Esophagus muscularis mucosa (tissue), 4 donors: ENCODE data around the gene GAGE1. TPM values are rescaled to one million over a fixed set of nuclear protein-coding genes. Genes with fewer than 3 reads are reported as not detected.
A peak's percentile ranks its signal among the peaks of the same experiment; 100 is the strongest.

Source experiments
- DNase-seq: peaks from one replicate; pipeline ENCODE4 v3.0.0-alpha.2; 2017; ENCODE audit errors: extremely low spot score
- H3K27ac ChIP-seq, 4 donors: fragments of 200-600 bp; sonication (generic); replicated peaks in 1 of 4; 1 replicate in 3 of 4; 2 replicates in 1 of 4; pipeline ENCODE4 v1.5.1; 2016 to 2019; ENCODE audit warnings: mild to moderate bottlenecking in 1 of 4
- H3K27me3 ChIP-seq, 4 donors: fragments of 200-600 bp; sonication (generic); one replicate each; pipeline versions ENCODE4 v1.5.1 to v1.6.0; 2016 to 2019
- H3K36me3 ChIP-seq, 4 donors: fragments of 200-600 bp; sonication (generic); one replicate each; pipeline ENCODE4 v1.5.1; 2016 to 2019
- H3K4me1 ChIP-seq, 4 donors: fragments of 200-600 bp; sonication (generic); one replicate each; pipeline ENCODE4 v1.5.1; 2016 to 2019
- H3K4me3 ChIP-seq, 4 donors: fragments of 200-600 bp; sonication (generic); 1 replicate in 2 of 4; 2 replicates in 2 of 4; pipeline ENCODE4 v1.5.1; 2016 to 2019; ENCODE audit warnings: mild to moderate bottlenecking in 4 of 4, moderate library complexity in 1 of 4
- H3K9me3 ChIP-seq, 4 donors: fragments of 200-600 bp; sonication (generic); 1 replicate in 3 of 4; 2 replicates in 1 of 4; pipeline ENCODE4 v1.5.1; 2016 to 2019
- CTCF ChIP-seq, 3 experiments: fragments of 200-600 bp in 2 of 3; fragments of 450-650 bp in 1 of 3; sonication (generic) in 2 of 3; IDR thresholded peaks; one replicate each; pipeline ENCODE4 v1.5.1; 2017 to 2019; ENCODE audit warnings: antibody characterized with exemption in 3 of 3, mild to moderate bottlenecking in 2 of 3, moderate library complexity in 1 of 3
- EP300 ChIP-seq: sonication (generic); formaldehyde crosslinking; IDR thresholded peaks from one replicate; pipeline ENCODE4 v1.6.1; 2017; ENCODE audit warnings: antibody characterized with exemption
- POLR2A ChIP-seq: fragments of 450-650 bp; IDR thresholded peaks from one replicate; pipeline ENCODE4 v1.6.1; 2017; ENCODE audit warnings: antibody characterized with exemption, moderate library complexity, mild to moderate bottlenecking, low read depth
- POLR2AphosphoS5 ChIP-seq, 2 donors: sonication (generic); formaldehyde crosslinking; IDR thresholded peaks; one replicate each; pipeline ENCODE4 v1.6.1; 2017; ENCODE audit warnings: antibody characterized with exemption in 2 of 2
- WGBS: methylation state at CpG from one replicate; pipeline ENCODE4 v1.1.5; 2018; 5-methylcytosine and 5-hydroxymethylcytosine counted together
- intact Hi-C: fragments of 100-400 bp; cut with DNase I; formaldehyde crosslinking; loops from one replicate; pipeline ENCODE4 v1.15.1; 2023
- total RNA-seq, 4 donors: library from RNA; depleted of rRNA; stranded (reverse); fragments of >200 nt; gene quantifications; one replicate each; pipeline versions ENCODE4 v1.1.0 to v1.2.1, GENCODE V29; 2016

The GAGE1 gene
- total RNA-seq, 4 donors from 2014 or later = not detected

GRCh38 chrX:49610718-49611310, 12.0 kb downstream of the GAGE1 start:
- Histone ChIP-seq H3K4me1 (no peaks in the 10 kb centered on the region), H3K4me3 (no peak overlapping the region), H3K36me3 (no peaks in the 10 kb centered on the region), H3K9me3 (no peaks in the 10 kb centered on the region), H3K27me3 (no peaks in the 10 kb centered on the region), H3K27ac (no peak overlapping the region)
- WGBS = 62% methylated on average over 7 of the region's 7 CpGs
- TF ChIP-seq CTCF (IDR thresholded peaks at IDR 0.05) (no peak), POLR2A (no peak), EP300 (no peak), POLR2AphosphoS5 (IDR thresholded peaks at IDR 0.05) (no peak)
- no peak for DNase-seq
- intact Hi-C loops = no loop called here

GRCh38 chrX:49618574-49618973, 19.8 kb downstream of the GAGE1 start:
- WGBS = 81% methylated on average over 2 of the region's 2 CpGs
- TF ChIP-seq POLR2A = no peak
- no peak for TF ChIP-seq POLR2AphosphoS5 (IDR thresholded peaks at IDR 0.05)
- no peak for TF ChIP-seq CTCF (IDR thresholded peaks at IDR 0.05)
- no peak for TF ChIP-seq EP300
- intact Hi-C loops = no loop called here
- Histone ChIP-seq H3K27ac (no peak overlapping the region), H3K4me3 (no peak overlapping the region), H3K27me3 (no peaks in the 10 kb centered on the region), H3K36me3 (no peaks in the 10 kb centered on the region), H3K4me1 (no peaks in the 10 kb centered on the region), H3K9me3 (no peaks in the 10 kb centered on the region)
- DNase-seq = no peak

GRCh38 chrX:49627086-49627777, 28.4 kb downstream of the GAGE1 start:
- intact Hi-C loops = no loop called here
- H3K4me3 ChIP-seq = peak overlapping the region in 1 of 4 donors; percentile 18

GRCh38 chrX:49644991-49645637, 46.3 kb downstream of the GAGE1 start:
- TF ChIP-seq CTCF (IDR thresholded peaks at IDR 0.05) (no peak), POLR2A (no peak)
- Histone ChIP-seq H3K27me3 (peaks cover 0 to 5% (median 0%) of the 10 kb centered on the region in 4 donors), H3K36me3 (no peaks in the 10 kb centered on the region), H3K4me1 (no peaks in the 10 kb centered on the region), H3K9me3 (no peaks in the 10 kb centered on the region), H3K27ac (no peak overlapping the region), H3K4me3 (no peak overlapping the region)
- DNase-seq = no peak
- WGBS = 57% methylated on average over 3 of the region's 8 CpGs
- intact Hi-C loops = no loop called here

More at GRCh38 chrX:49627086-49627777, 28.4 kb downstream of the GAGE1 start:
- DNase-seq = no peak
- H3K27ac ChIP-seq = no peak overlapping the region
- peaks cover 0 to 22% (median 0%) of the 10 kb centered on the region in 4 donors for H3K9me3 ChIP-seq
- WGBS = 66% methylated on average over 30 of the region's 33 CpGs
- TF ChIP-seq POLR2AphosphoS5 (IDR thresholded peaks at IDR 0.05) (no peak), CTCF (IDR thresholded peaks at IDR 0.05) (peak in 1 of 3 experiments; percentile 8), POLR2A (no peak)
- H3K27me3 ChIP-seq = no peaks in the 10 kb centered on the region
- no peaks in the 10 kb centered on the region for H3K36me3 ChIP-seq
- no peaks in the 10 kb centered on the region for H3K4me1 ChIP-seq
